ENCODE results near the gene CEBPE. TPM values are rescaled to one million over a fixed set of nuclear protein-coding genes. Genes with fewer than 3 reads are reported as not detected.

The CEBPE gene
- polyA plus RNA-seq, 1 of the 3 experiments (the other 2 are of a cell fraction) = not detected

DNA sequence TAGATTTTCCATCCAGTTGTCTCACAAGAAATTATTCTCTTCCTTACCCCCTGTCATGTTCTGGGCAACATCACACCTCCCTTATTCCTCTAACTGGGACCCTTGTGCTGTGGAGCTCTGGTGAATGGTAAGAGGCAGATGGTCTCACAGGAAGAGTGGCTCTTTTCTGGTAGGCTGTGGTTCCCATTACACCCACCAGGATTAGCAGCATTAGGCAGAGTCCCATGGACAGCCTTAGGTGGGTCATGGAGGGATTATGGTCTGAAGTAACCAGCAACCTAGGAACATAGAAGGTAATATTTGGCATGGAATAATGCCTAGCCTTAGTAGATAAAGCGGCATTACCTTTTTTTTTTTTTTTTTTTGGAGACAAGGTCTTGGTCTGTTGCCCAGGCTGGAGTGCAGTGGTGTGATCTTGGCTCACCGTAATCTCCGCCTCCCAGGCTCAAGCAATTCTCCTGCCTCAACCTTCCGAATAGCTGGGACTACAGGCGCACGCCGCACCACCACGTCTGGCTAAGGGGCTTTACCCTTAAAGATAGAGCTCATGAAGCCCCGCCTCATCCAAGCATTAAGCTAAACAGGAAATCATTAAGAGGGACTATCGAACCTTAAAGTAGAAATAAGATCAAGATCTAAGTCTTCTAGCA lies 19.7 kb downstream of the CEBPE start:
- Histone ChIP-seq H3K9me2 (no peaks in the 10 kb centered on the region), H3F3A (replicated peaks; ENCODE audit: insufficient read depth) (no peaks in the 10 kb centered on the region), H2AFZ (ENCODE audit: low read depth) (no peak overlapping the region), H3K4me2 (no peak overlapping the region), H4K20me1 (ENCODE audit: insufficient read depth) (peaks cover 33% of the 10 kb centered on the region), H3K27ac (ENCODE audit: low read depth in 2 of 2, low read length in 1 of 2) (no peak overlapping the region), H3K4me3 (ENCODE audit: low read depth in 2 of 2, low read length in 1 of 2) (no peak overlapping the region), H3K36me3 (replicated peaks in 1 of 2; ENCODE audit: control insufficient read depth in 1 of 2, insufficient read depth in 2 of 2, low read length in 1 of 2) (peaks cover 20 to 22% of the 10 kb centered on the region in 2 experiments), H3K9me3 (no peaks in the 10 kb centered on the region), H3K9ac (no peak overlapping the region), H3K79me2 (ENCODE audit: insufficient read depth) (peaks cover 40% of the 10 kb centered on the region), H3K4me1 (ENCODE audit: control insufficient read depth in 1 of 2, insufficient read depth in 2 of 2, low read depth in 1 of 2, low read length in 1 of 2) (peaks cover 3 to 14% of the 10 kb centered on the region in 2 experiments; a peak in 2 of 4 replicates), H3K27me3 (ENCODE audit: insufficient read depth) (no peaks in the 10 kb centered on the region)
- POLR2A ChIA-PET = interaction anchor here (0.7 kb wide), 1 partner anchor 9 kb away, joined by 3 read pairs; no protein-coding TSS in a partner anchor
- over 99% methylated on average over 10 of the region's 10 CpGs for WGBS (ENCODE audit: low lambda C conversion rate)
- TF ChIP-seq, protein P1, sequence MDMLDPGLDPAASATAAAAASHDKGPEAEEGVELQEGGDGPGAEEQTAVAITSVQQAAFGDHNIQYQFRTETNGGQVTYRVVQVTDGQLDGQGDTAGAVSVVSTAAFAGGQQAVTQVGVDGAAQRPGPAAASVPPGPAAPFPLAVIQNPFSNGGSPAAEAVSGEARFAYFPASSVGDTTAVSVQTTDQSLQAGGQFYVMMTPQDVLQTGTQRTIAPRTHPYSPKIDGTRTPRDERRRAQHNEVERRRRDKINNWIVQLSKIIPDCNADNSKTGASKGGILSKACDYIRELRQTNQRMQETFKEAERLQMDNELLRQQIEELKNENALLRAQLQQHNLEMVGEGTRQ (IDR thresholded peaks at IDR 0.05; ENCODE audit: borderline replicate concordance, low read depth, low read length) = no peak
- TF ChIP-seq GATA2 (CRISPR knock-in tag; IDR thresholded peaks at IDR 0.05) = no peak
- TF ChIP-seq CHD2 (IDR thresholded peaks at IDR 0.05; ENCODE audit: low read length, partially characterized antibody) = no peak
- no peak for TF ChIP-seq FOSL2 (IDR thresholded peaks at IDR 0.05; ENCODE audit: borderline replicate concordance, low read depth)
- TF ChIP-seq, protein P2, sequence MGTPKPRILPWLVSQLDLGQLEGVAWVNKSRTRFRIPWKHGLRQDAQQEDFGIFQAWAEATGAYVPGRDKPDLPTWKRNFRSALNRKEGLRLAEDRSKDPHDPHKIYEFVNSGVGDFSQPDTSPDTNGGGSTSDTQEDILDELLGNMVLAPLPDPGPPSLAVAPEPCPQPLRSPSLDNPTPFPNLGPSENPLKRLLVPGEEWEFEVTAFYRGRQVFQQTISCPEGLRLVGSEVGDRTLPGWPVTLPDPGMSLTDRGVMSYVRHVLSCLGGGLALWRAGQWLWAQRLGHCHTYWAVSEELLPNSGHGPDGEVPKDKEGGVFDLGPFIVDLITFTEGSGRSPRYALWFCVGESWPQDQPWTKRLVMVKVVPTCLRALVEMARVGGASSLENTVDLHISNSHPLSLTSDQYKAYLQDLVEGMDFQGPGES (IDR thresholded peaks at IDR 0.05; ENCODE audit: low read depth, low read length) = no peak
- no peak for TF ChIP-seq JUND (IDR thresholded peaks at IDR 0.05)
- TF ChIP-seq EZH2phosphoT487 (IDR thresholded peaks at IDR 0.05; ENCODE audit: borderline replicate concordance, low read depth) = no peak
- TF ChIP-seq EP300 (IDR thresholded peaks at IDR 0.05; ENCODE audit: borderline replicate concordance in 1 of 2, low read depth in 1 of 2, low read length in 1 of 2) = no peak
- no peak for TF ChIP-seq FOXM1 (IDR thresholded peaks at IDR 0.05; ENCODE audit: low read depth)
- TF ChIP-seq ELF1 (IDR thresholded peaks at IDR 0.05) = no peak
- no peak for TF ChIP-seq RFX5 (IDR thresholded peaks at IDR 0.05; ENCODE audit: low read length)
- no peak for TF ChIP-seq NRF1 (IDR thresholded peaks at IDR 0.05; ENCODE audit: low read depth, low read length)
- TF ChIP-seq, protein P3, sequence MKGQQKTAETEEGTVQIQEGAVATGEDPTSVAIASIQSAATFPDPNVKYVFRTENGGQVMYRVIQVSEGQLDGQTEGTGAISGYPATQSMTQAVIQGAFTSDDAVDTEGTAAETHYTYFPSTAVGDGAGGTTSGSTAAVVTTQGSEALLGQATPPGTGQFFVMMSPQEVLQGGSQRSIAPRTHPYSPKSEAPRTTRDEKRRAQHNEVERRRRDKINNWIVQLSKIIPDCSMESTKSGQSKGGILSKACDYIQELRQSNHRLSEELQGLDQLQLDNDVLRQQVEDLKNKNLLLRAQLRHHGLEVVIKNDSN (IDR thresholded peaks at IDR 0.05; ENCODE audit: borderline replicate concordance, low read depth) = no peak
- TF ChIP-seq MXI1 (IDR thresholded peaks at IDR 0.05; ENCODE audit: low read depth, low read length) = no peak
- TF ChIP-seq TAF1 (IDR thresholded peaks at IDR 0.05; ENCODE audit: borderline replicate concordance, low read depth, low read length) = no peak
- no peak for TF ChIP-seq RXRA (IDR thresholded peaks at IDR 0.05; ENCODE audit: borderline replicate concordance, low read depth)
- CTCF ChIA-PET = interaction anchor here (0.7 to 1.7 kb wide), 7 partner anchors 14 to 779 kb away, joined by 3 to 7 read pairs (median 3); no protein-coding TSS in a partner anchor
- DNase-seq = no peak

Measured in SK-N-SH (cell line).